ENCODE results near the gene MAGI1.
"Not testable (repeated sequence)": the region's sequence is repeated elsewhere in the genome, so short reads cannot be mapped to it uniquely, and the experiment has no call there.

DNA sequence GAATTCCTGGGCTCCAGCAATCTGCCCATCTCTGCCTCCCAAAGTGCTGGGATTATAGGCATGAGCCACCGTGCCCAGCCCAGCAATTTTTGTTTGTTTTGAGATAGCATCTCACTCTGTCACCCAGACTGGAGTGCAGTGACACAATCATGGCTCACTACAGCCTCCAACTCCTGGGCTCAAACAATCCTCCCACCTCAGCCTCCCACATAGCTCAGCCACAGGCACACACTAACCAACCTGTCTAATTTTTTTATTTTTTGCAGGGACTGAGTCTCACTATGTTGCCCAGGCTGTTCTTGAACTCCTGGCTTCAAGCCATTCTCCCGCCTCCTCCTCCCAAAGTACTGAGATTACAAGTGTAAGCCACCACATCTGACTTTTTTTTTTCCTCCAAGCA lies 7.6 kb upstream of the MAGI1 start:
- TF ChIP-seq POLR2A, CTCF (IDR thresholded peaks at IDR 0.05): not testable (repeated sequence)

All from uterus (tissue), 2 donors.